ENCODE results near the gene FASLG. TPM values are rescaled to one million over a fixed set of nuclear protein-coding genes. Genes with fewer than 3 reads are reported as not detected.

Gene FASLG, protein sequence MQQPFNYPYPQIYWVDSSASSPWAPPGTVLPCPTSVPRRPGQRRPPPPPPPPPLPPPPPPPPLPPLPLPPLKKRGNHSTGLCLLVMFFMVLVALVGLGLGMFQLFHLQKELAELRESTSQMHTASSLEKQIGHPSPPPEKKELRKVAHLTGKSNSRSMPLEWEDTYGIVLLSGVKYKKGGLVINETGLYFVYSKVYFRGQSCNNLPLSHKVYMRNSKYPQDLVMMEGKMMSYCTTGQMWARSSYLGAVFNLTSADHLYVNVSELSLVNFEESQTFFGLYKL
- 1 to 10 TPM in 4 of 5 donors, under 1 TPM in 1; 0.70 to 5.2 (median 3.4) TPM for total RNA-seq
- total RNA-seq (2013), result 9.8 TPM
- 1.8 to 364 (median 20.3) reads per million in 29 experiments for total RNA-seq

GRCh38 chr1:172658871-172659453, at the start of gene FASLG:
FASLG (plus strand) TSS chr1:172659103; CDS start chr1:172659202, 99 bp downstream.
- 0% methylated on average over 4 of the region's 11 CpGs for WGBS (ENCODE audit: insufficient coverage)
- H3K9me3 ChIP-seq, result no peaks in the 10 kb centered on the region
- peak within 1 kb of the TSS; percentile 73 to 87 (median 82) for H3K4me3 Mint-ChIP-seq
- DNase-seq, result peak in 11 of 35 experiments; percentile 15 to 62 (median 30)
- peak; percentile 28 to 36 (median 33) for ATAC-seq (replicated peaks in 1 of 4)
- no peaks in the 10 kb centered on the region for H3K36me3 ChIP-seq (ENCODE audit: control insufficient read depth in 2 of 2, extremely low read depth in 1 of 2, insufficient read depth in 1 of 2, low read length in 1 of 2)
- H3K27ac ChIP-seq (ENCODE audit: low read length), result peak within 1 kb of the TSS; percentile 68
- peaks cover 34 to 38% of the 10 kb centered on the region in 2 experiments for H3K4me1 ChIP-seq (ENCODE audit: control insufficient read depth in 1 of 2, extremely low read depth in 1 of 2, insufficient read depth in 2 of 2, low read length in 2 of 2)
- peak within 1 kb of the TSS in 1 of 2 donors; percentile 52 for H3K4me3 ChIP-seq (ENCODE audit: control insufficient read depth in 1 of 2, extremely low read depth in 1 of 2, low read length in 1 of 2)
- H3K27ac Mint-ChIP-seq, result peak within 1 kb of the TSS; percentile 94
- no peaks in the 10 kb centered on the region for H3K9me3 Mint-ChIP-seq
- H3K36me3 Mint-ChIP-seq, result no peaks in the 10 kb centered on the region
- no peaks in the 10 kb centered on the region for H3K27me3 Mint-ChIP-seq
- peaks cover 55 to 67% (median 67%) of the 10 kb centered on the region in 3 donors for H3K4me1 Mint-ChIP-seq
- POLR2A ChIA-PET, result no interaction called here
- no peaks in the 10 kb centered on the region for H3K27me3 ChIP-seq (replicated peaks in 1 of 2; ENCODE audit: control insufficient read depth in 2 of 2, extremely low read depth in 1 of 2, insufficient read depth in 2 of 2, low read length in 1 of 2)
- CTCF ChIA-PET, result interaction anchor here (0.6 to 1.3 kb wide), 6 partner anchors 12 to 70 kb away, joined by 3 to 10 read pairs (median 5); no protein-coding TSS in a partner anchor

DNA sequence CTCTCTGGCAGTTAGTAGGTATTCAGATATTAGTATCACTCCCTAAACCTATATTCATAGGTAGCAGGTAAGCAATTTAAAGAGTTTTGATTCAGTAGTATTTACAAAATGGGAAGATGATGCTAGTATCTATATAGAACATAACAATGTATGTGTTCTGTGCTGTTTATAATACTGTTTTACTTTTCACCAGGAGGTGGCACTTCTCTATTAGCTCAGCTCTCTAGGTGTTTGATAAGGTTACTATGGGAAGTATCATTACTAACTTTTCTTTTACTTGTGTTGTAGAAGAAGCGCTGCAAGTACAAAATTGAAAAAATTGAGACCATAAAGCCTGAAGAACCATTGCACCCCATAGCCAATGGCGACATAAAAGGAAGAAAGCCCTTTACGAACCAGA, 49.4 kb upstream of the FASLG start:
- WGBS (ENCODE audit: insufficient coverage), result no CpG with 5 or more reads among the region's 3 CpGs
- no peak overlapping the region for H3K4me3 ChIP-seq (ENCODE audit: control insufficient read depth in 1 of 2, extremely low read depth in 1 of 2, low read length in 1 of 2)
- Mint-ChIP-seq H3K4me3 (no peak overlapping the region), H3K4me1 (peaks cover 8 to 18% (median 8%) of the 10 kb centered on the region in 3 donors), H3K27ac (no peak overlapping the region), H3K9me3 (no peaks in the 10 kb centered on the region), H3K36me3 (peaks cover 25% of the 10 kb centered on the region), H3K27me3 (no peaks in the 10 kb centered on the region)
- peak in 1 of 35 experiments; percentile 60 for DNase-seq
- no peaks in the 10 kb centered on the region for H3K27me3 ChIP-seq (replicated peaks in 1 of 2; ENCODE audit: control insufficient read depth in 2 of 2, extremely low read depth in 1 of 2, insufficient read depth in 2 of 2, low read length in 1 of 2)
- peak; percentile 58 to 81 (median 70) for ATAC-seq (replicated peaks in 1 of 4)
- H3K27ac ChIP-seq (ENCODE audit: low read length), result no peak overlapping the region
- ChIA-PET CTCF (interaction anchor here (0.5 to 7.4 kb wide), 21 partner anchors 9 to 181 kb away, joined by 3 to 177 read pairs (median 5); partner anchors contain the start of gene FASLG (in 1 of the 2)), POLR2A (interaction anchor here in 1 of 2 donors (0.7 to 0.8 kb wide), 2 partner anchors 105 to 953 kb away, joined by 3 to 4 read pairs; no protein-coding TSS in a partner anchor)
- H3K36me3 ChIP-seq (ENCODE audit: control insufficient read depth in 2 of 2, extremely low read depth in 1 of 2, insufficient read depth in 1 of 2, low read length in 1 of 2), result peaks cover 0 to 27% of the 10 kb centered on the region in 2 donors
- no peaks in the 10 kb centered on the region for H3K4me1 ChIP-seq (ENCODE audit: control insufficient read depth in 1 of 2, extremely low read depth in 1 of 2, insufficient read depth in 2 of 2, low read length in 2 of 2)
- no peaks in the 10 kb centered on the region for H3K9me3 ChIP-seq

- no CpG with 5 or more reads among the region's 2 CpGs for WGBS (ENCODE audit: insufficient coverage)
- Histone ChIP-seq H3K4me3 (ENCODE audit: control insufficient read depth in 1 of 2, extremely low read depth in 1 of 2, low read length in 1 of 2) (no peak overlapping the region), H3K4me1 (ENCODE audit: control insufficient read depth in 1 of 2, extremely low read depth in 1 of 2, insufficient read depth in 2 of 2, low read length in 2 of 2) (no peaks in the 10 kb centered on the region), H3K9me3 (no peaks in the 10 kb centered on the region), H3K36me3 (ENCODE audit: control insufficient read depth in 2 of 2, extremely low read depth in 1 of 2, insufficient read depth in 1 of 2, low read length in 1 of 2) (peaks cover 0 to 20% of the 10 kb centered on the region in 2 donors), H3K27me3 (replicated peaks in 1 of 2; ENCODE audit: control insufficient read depth in 2 of 2, extremely low read depth in 1 of 2, insufficient read depth in 2 of 2, low read length in 1 of 2) (no peaks in the 10 kb centered on the region), H3K27ac (ENCODE audit: low read length) (no peak overlapping the region)
- Mint-ChIP-seq H3K4me1 (peaks cover 6 to 9% (median 7%) of the 10 kb centered on the region in 3 donors), H3K4me3 (no peak overlapping the region), H3K27me3 (no peaks in the 10 kb centered on the region), H3K36me3 (peaks cover 26% of the 10 kb centered on the region), H3K27ac (no peak overlapping the region), H3K9me3 (peaks cover 0 to 20% (median 16%) of the 10 kb centered on the region in 3 donors)
- DNase-seq (no peak), ATAC-seq (replicated peaks in 1 of 4) (no peak)
- ChIA-PET CTCF (interaction anchor here (1.1 to 7.4 kb wide), 2 partner anchors 107 to 114 kb away, joined by 5 to 177 read pairs; no protein-coding TSS in a partner anchor), POLR2A (no interaction called here)
Measured at GRCh38 chr1:172612478-172612877, 46.4 kb upstream of the FASLG start.

DNA sequence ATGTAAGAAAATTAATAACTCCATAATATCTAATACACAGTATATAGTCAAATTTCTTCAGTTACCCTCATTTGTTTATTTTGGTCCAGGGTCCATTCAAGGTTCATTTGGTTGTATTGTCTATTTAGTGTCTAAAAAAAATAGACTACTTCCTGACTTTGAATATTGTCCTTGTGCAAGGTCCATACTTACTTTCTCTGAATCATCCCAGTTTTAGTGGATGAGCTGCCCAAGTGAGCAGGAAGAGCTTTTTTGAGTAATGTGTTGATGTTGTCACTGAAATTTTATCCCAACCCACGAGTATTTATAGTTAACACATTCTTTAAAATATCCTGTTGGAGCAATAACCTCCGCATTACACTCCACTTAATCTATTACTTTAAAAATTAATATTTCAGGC, 45.6 kb upstream of the FASLG start:
- Histone ChIP-seq H3K36me3 (ENCODE audit: control insufficient read depth in 2 of 2, extremely low read depth in 1 of 2, insufficient read depth in 1 of 2, low read length in 1 of 2) (peaks cover 0 to 20% of the 10 kb centered on the region in 2 donors), H3K9me3 (no peaks in the 10 kb centered on the region), H3K27me3 (replicated peaks in 1 of 2; ENCODE audit: control insufficient read depth in 2 of 2, extremely low read depth in 1 of 2, insufficient read depth in 2 of 2, low read length in 1 of 2) (no peaks in the 10 kb centered on the region), H3K4me1 (ENCODE audit: control insufficient read depth in 1 of 2, extremely low read depth in 1 of 2, insufficient read depth in 2 of 2, low read length in 2 of 2) (no peaks in the 10 kb centered on the region), H3K4me3 (ENCODE audit: control insufficient read depth in 1 of 2, extremely low read depth in 1 of 2, low read length in 1 of 2) (no peak overlapping the region), H3K27ac (ENCODE audit: low read length) (no peak overlapping the region)
- DNase-seq, result no peak
- no peak for ATAC-seq (replicated peaks in 1 of 4)
- WGBS (ENCODE audit: insufficient coverage), result no CpG with 5 or more reads among the region's 2 CpGs
- Mint-ChIP-seq H3K4me3 (no peak overlapping the region), H3K36me3 (peaks cover 27% of the 10 kb centered on the region), H3K27ac (no peak overlapping the region), H3K27me3 (no peaks in the 10 kb centered on the region), H3K9me3 (peaks cover 0 to 26% (median 19%) of the 10 kb centered on the region in 3 donors), H3K4me1 (peaks cover 6 to 9% (median 7%) of the 10 kb centered on the region in 3 donors)
- CTCF ChIA-PET, result no interaction called here
- POLR2A ChIA-PET, result no interaction called here

- no peaks in the 10 kb centered on the region for H3K27me3 ChIP-seq (replicated peaks in 1 of 2; ENCODE audit: control insufficient read depth in 2 of 2, extremely low read depth in 1 of 2, insufficient read depth in 2 of 2, low read length in 1 of 2)
- no peak overlapping the region for H3K4me3 ChIP-seq (ENCODE audit: control insufficient read depth in 1 of 2, extremely low read depth in 1 of 2, low read length in 1 of 2)
- no peaks in the 10 kb centered on the region for H3K9me3 ChIP-seq
- ATAC-seq (replicated peaks in 1 of 4) (no peak), DNase-seq (no peak)
- H3K4me1 ChIP-seq (ENCODE audit: control insufficient read depth in 1 of 2, extremely low read depth in 1 of 2, insufficient read depth in 2 of 2, low read length in 2 of 2), result no peaks in the 10 kb centered on the region
- Mint-ChIP-seq H3K27me3 (no peaks in the 10 kb centered on the region), H3K4me3 (no peak overlapping the region), H3K36me3 (peaks cover 21% of the 10 kb centered on the region), H3K9me3 (peaks cover 7 to 45% (median 41%) of the 10 kb centered on the region in 3 donors), H3K4me1 (peaks cover 0 to 1% (median 0%) of the 10 kb centered on the region in 3 donors), H3K27ac (no peak overlapping the region)
- CTCF ChIA-PET, result no interaction called here
- H3K36me3 ChIP-seq (ENCODE audit: control insufficient read depth in 2 of 2, extremely low read depth in 1 of 2, insufficient read depth in 1 of 2, low read length in 1 of 2), result peaks cover 0 to 3% of the 10 kb centered on the region in 2 donors
- no CpG with 5 or more reads among the region's 1 CpG for WGBS (ENCODE audit: insufficient coverage)
- POLR2A ChIA-PET, result no interaction called here
- no peak overlapping the region for H3K27ac ChIP-seq (ENCODE audit: low read length)
Measured at GRCh38 chr1:172616195-172616594, 42.7 kb upstream of the FASLG start.

DNA sequence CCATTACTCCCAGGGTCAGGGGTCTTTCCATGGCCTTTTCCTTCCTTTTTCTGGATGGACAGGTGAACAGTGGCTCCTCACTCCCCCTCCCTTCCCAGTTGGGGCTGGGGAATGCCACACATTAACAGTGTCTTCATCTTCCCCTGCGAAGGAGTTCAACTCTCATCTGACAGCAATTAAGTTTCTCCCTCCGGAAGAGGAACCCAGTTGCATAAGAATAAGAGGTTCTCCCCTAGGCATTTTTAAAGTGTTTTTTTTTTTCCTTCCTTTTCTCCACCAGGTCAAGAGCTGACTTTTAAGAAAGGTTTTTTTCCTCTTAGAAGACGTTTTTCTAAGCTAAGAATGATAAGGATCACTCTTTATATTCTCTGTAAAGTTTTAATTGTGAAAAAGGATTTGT, 42.3 kb upstream of the FASLG start:
- Mint-ChIP-seq H3K4me1 (peaks cover 0 to 1% (median 0%) of the 10 kb centered on the region in 3 donors), H3K9me3 (peaks cover 10 to 50% (median 45%) of the 10 kb centered on the region in 3 donors), H3K4me3 (no peak overlapping the region), H3K36me3 (peaks cover 17% of the 10 kb centered on the region), H3K27ac (no peak overlapping the region), H3K27me3 (no peaks in the 10 kb centered on the region)
- DNase-seq (no peak), ATAC-seq (replicated peaks in 1 of 4) (no peak)
- H3K36me3 ChIP-seq (ENCODE audit: control insufficient read depth in 2 of 2, extremely low read depth in 1 of 2, insufficient read depth in 1 of 2, low read length in 1 of 2), result no peaks in the 10 kb centered on the region
- no peaks in the 10 kb centered on the region for H3K9me3 ChIP-seq
- H3K4me1 ChIP-seq (ENCODE audit: control insufficient read depth in 1 of 2, extremely low read depth in 1 of 2, insufficient read depth in 2 of 2, low read length in 2 of 2), result no peaks in the 10 kb centered on the region
- ChIA-PET CTCF (no interaction called here), POLR2A (no interaction called here)
- H3K27me3 ChIP-seq (replicated peaks in 1 of 2; ENCODE audit: control insufficient read depth in 2 of 2, extremely low read depth in 1 of 2, insufficient read depth in 2 of 2, low read length in 1 of 2), result no peaks in the 10 kb centered on the region
- WGBS (ENCODE audit: insufficient coverage), result no CpG with 5 or more reads among the region's 3 CpGs
- no peak overlapping the region for H3K4me3 ChIP-seq (ENCODE audit: control insufficient read depth in 1 of 2, extremely low read depth in 1 of 2, low read length in 1 of 2)
- H3K27ac ChIP-seq (ENCODE audit: low read length), result no peak overlapping the region
